Astrocyte (in vitro differentiated cells and primary cell): ENCODE results near the gene TMEM269.
"Not testable (repeated sequence)": the region's sequence is repeated elsewhere in the genome, so short reads cannot be mapped to it uniquely, and the experiment has no call there.

Source experiments
- EZH2 ChIP-seq: IDR thresholded peaks from 2 replicates; pipeline ENCODE4 v1.6.1; 2012; ENCODE audit warnings: mild to moderate bottlenecking, low read length, inconsistent platforms; ENCODE audit not compliant: insufficient read depth
- TF ChIP-seq, protein P1 (sequence below): IDR thresholded peaks from 2 replicates; pipeline ENCODE4 v1.5.1; 2011; ENCODE audit warnings: low read depth, mild to moderate bottlenecking, inconsistent platforms, low read length, moderate library complexity; ENCODE audit not compliant: insufficient read depth

DNA sequence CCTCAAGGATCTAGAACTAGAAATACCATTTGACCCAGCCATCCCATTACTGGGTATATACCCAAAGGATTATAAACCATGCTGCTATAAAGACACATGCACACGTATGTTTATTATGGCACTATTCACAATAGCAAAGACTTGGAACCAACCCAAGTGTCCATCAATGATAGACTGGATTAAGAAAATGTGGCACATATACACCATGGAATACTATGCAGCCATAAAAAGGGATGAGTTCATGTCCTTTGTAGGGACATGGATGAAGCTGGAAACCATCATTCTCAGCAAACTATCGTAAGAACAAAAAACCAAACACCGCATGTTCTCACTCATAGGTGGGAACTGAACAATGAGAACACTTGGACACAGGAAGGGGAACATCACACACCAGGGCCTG, 30.0 kb downstream of the TMEM269 start:
- TF ChIP-seq, protein P1, sequence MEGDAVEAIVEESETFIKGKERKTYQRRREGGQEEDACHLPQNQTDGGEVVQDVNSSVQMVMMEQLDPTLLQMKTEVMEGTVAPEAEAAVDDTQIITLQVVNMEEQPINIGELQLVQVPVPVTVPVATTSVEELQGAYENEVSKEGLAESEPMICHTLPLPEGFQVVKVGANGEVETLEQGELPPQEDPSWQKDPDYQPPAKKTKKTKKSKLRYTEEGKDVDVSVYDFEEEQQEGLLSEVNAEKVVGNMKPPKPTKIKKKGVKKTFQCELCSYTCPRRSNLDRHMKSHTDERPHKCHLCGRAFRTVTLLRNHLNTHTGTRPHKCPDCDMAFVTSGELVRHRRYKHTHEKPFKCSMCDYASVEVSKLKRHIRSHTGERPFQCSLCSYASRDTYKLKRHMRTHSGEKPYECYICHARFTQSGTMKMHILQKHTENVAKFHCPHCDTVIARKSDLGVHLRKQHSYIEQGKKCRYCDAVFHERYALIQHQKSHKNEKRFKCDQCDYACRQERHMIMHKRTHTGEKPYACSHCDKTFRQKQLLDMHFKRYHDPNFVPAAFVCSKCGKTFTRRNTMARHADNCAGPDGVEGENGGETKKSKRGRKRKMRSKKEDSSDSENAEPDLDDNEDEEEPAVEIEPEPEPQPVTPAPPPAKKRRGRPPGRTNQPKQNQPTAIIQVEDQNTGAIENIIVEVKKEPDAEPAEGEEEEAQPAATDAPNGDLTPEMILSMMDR = not testable (repeated sequence)
- TF ChIP-seq EZH2 = not testable (repeated sequence)
